ENCODE measurements around the gene SLCO2A1. TPM values are rescaled to one million over a fixed set of nuclear protein-coding genes. Genes with fewer than 3 reads are reported as not detected.

Gene SLCO2A1
- total RNA-seq, 4 donors from 2014 or later = 7.8 to 12.0 (median 11.1) TPM

DNA sequence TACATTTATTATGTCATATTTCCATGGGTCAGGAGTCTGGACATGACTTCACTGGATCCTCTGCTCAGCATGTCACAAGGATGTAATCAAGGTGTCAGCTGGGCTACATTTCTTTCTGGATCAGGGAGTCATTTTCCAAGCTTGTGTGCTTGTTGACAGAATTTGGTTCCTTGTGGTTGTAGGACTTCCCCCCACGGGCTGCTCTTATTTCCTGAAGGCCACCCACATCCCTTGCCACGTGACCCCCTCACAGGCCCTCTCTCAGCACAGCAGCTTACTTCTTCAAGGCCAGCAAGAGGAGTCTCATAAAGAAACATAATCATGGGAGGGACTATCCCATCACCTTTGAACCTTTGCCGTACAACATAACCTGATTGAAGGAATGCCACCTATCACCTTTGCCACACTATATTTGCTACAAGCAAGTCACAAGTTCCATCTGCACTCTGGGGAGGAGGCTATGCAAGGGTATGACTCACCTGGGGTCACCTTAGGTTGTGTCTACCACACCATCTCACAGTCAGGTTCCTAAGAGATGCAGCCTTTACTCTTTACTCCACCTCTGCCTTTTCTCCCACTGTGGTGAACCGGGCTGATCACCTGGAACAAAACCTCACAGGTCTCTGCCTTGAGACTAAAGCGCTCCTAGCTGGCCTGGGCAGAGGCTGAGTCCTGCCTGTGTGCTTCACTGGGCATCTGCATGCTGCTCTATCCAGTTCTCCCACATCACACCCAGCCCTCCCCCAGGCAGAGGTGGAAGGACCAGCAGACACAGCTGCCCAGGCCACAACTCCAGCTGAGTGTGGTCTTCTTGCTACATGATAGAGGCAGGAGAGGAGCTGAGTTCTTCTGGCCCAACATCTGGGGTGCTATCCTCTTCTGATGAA, 147.5 kb downstream of the SLCO2A1 start:
- no peaks in the 10 kb centered on the region for H3K36me3 ChIP-seq
- 86% methylated on average over 1 of the region's 5 CpGs; no CpG with 5 or more reads in 1 of the 2 donors for WGBS, 2 donors (ENCODE audit: low coverage in 1 of 2)
- TF ChIP-seq POLR2AphosphoS5 (IDR thresholded peaks at IDR 0.05) (no peak), POLR2A (IDR thresholded peaks at IDR 0.05) (no peak), EP300 (IDR thresholded peaks at IDR 0.05) (no peak)
- TF ChIP-seq, protein P1, sequence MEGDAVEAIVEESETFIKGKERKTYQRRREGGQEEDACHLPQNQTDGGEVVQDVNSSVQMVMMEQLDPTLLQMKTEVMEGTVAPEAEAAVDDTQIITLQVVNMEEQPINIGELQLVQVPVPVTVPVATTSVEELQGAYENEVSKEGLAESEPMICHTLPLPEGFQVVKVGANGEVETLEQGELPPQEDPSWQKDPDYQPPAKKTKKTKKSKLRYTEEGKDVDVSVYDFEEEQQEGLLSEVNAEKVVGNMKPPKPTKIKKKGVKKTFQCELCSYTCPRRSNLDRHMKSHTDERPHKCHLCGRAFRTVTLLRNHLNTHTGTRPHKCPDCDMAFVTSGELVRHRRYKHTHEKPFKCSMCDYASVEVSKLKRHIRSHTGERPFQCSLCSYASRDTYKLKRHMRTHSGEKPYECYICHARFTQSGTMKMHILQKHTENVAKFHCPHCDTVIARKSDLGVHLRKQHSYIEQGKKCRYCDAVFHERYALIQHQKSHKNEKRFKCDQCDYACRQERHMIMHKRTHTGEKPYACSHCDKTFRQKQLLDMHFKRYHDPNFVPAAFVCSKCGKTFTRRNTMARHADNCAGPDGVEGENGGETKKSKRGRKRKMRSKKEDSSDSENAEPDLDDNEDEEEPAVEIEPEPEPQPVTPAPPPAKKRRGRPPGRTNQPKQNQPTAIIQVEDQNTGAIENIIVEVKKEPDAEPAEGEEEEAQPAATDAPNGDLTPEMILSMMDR (IDR thresholded peaks at IDR 0.05) = no peak
- no peak for ATAC-seq
- no peak overlapping the region for H3K27ac ChIP-seq
- H3K4me1 ChIP-seq = peaks cover 0 to 17% (median 0%) of the 10 kb centered on the region in 3 donors
- H3K27me3 ChIP-seq = no peaks in the 10 kb centered on the region
- no peak overlapping the region for H3K4me3 ChIP-seq
- H3K9me3 ChIP-seq = peaks cover 0 to 19% (median 0%) of the 10 kb centered on the region in 3 donors

DNA sequence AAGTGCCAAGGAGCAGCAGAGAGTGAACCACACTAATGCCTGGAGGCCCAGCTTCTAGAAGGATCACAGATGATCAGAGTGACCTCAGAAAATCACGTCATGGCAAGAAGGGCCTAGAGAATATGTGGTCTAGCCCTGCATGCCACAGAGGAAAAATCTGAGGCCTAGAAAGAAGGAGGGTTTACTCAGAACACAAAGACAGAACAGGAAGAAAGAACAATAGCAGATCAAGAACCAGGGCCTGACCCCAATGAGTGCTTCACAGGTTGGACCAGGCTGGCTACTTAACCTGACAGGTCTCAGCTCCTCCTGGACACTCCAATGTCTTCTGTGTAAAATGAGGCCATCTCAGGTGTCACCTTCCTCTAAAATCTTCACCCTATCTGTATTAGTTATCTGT, 148.2 kb downstream of the SLCO2A1 start:
- Histone ChIP-seq H3K4me1 (peaks cover 0 to 17% (median 0%) of the 10 kb centered on the region in 3 donors), H3K9me3 (peaks cover 0 to 19% (median 0%) of the 10 kb centered on the region in 3 donors), H3K36me3 (no peaks in the 10 kb centered on the region), H3K27ac (no peak overlapping the region), H3K27me3 (no peaks in the 10 kb centered on the region), H3K4me3 (no peak overlapping the region)
- 100% methylated on average over 1 of the region's 1 CpG; no CpG with 5 or more reads in 1 of the 2 donors for WGBS, 2 donors (ENCODE audit: low coverage in 1 of 2)
- no peak for ATAC-seq
- no peak for TF ChIP-seq POLR2AphosphoS5 (IDR thresholded peaks at IDR 0.05)
- no peak for TF ChIP-seq POLR2A (IDR thresholded peaks at IDR 0.05)
- no peak for TF ChIP-seq EP300 (IDR thresholded peaks at IDR 0.05)

DNA sequence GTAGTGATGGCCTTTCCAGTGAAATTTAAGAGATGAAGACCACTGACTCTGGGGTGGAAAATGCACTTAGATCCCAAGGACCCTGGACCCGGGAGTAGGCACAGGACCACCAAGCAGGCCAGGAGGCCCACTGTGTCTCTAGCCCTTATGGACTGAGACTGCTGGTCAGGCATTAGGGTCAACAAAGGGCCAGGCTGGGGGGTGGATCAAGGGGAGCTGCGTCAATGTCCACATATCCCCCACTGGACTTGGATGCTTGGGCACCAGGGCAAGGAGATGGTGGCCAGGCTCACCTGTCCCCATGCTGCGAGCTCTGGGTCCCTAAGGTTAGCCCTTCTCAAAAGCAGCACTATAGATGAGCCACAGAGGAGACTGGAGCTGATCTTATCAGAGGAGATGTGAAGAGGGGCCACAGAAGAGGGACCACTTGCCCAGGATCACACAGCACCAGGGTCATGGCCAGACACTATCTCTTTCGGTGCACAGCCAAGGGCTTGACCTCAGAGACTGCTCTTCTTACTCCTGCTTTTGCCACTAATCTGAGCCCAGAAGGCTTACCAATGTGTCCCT, 148.8 kb downstream of the SLCO2A1 start:
- Histone ChIP-seq H3K36me3 (no peaks in the 10 kb centered on the region), H3K9me3 (peaks cover 0 to 19% (median 0%) of the 10 kb centered on the region in 3 donors), H3K27ac (no peak overlapping the region), H3K27me3 (no peaks in the 10 kb centered on the region), H3K4me3 (no peak overlapping the region), H3K4me1 (peaks cover 0 to 17% (median 0%) of the 10 kb centered on the region in 3 donors)
- 86% methylated on average over 1 of the region's 4 CpGs; no CpG with 5 or more reads in 1 of the 2 donors for WGBS, 2 donors (ENCODE audit: low coverage in 1 of 2)
- ATAC-seq = no peak
- TF ChIP-seq POLR2AphosphoS5 (IDR thresholded peaks at IDR 0.05) = no peak
- TF ChIP-seq, protein P1 (IDR thresholded peaks at IDR 0.05) = no peak
- no peak for TF ChIP-seq POLR2A (IDR thresholded peaks at IDR 0.05)
- no peak for TF ChIP-seq EP300 (IDR thresholded peaks at IDR 0.05)

DNA sequence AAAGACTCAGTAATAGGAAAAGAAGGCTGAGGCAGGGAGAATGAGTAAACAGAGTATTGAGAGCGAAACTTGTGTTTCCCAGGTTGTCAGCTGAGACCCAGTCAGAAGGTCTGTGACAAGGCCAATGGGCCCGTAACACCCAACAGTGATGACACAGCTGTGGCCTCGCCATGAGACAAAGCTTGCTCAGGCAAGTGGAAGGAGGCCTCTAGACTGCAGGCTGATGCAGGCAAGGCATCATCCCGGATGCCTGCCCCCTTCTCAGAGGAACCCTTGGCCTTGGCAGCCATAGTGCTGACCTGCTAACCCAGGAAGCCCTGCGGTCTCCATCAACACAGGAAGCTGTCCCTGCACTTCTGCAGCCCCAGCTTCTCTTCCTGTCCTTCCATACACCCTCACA, 149.4 kb downstream of the SLCO2A1 start:
- Histone ChIP-seq H3K27me3 (no peaks in the 10 kb centered on the region), H3K9me3 (peaks cover 0 to 19% (median 0%) of the 10 kb centered on the region in 3 donors), H3K4me3 (no peak overlapping the region), H3K4me1 (peaks cover 0 to 17% (median 0%) of the 10 kb centered on the region in 3 donors), H3K27ac (no peak overlapping the region), H3K36me3 (no peaks in the 10 kb centered on the region)
- TF ChIP-seq, protein P1 (IDR thresholded peaks at IDR 0.05) = no peak
- TF ChIP-seq POLR2AphosphoS5 (IDR thresholded peaks at IDR 0.05) (no peak), EP300 (IDR thresholded peaks at IDR 0.05) (no peak), POLR2A (IDR thresholded peaks at IDR 0.05) (no peak)
- WGBS, 2 donors (ENCODE audit: low coverage in 1 of 2) = 85 to 96% methylated on average over 3 to 4 of the region's 5 CpGs
- no peak for ATAC-seq

DNA sequence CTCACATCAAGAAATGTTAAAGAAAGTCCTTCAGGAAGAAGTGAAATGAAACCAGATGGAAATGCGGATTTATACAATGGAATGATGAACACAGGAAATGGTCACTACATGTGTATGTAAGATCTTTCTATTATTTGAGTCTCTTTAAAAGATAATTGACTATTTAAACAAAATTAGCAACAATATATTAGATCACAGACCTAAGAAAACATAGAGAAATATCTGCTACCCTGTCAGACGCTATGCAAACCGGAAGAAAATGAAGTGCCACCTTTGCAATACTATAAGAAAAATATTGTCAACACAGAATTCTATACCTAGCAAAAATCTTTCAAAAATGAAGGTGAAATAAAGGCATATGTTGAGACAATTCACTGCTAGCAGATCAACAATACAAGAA, 151.2 kb downstream of the SLCO2A1 start:
- Histone ChIP-seq H3K4me1 (peaks cover 0 to 12% (median 0%) of the 10 kb centered on the region in 3 donors), H3K27ac (no peak overlapping the region), H3K9me3 (peaks cover 0 to 19% (median 0%) of the 10 kb centered on the region in 3 donors), H3K36me3 (no peaks in the 10 kb centered on the region), H3K4me3 (no peak overlapping the region), H3K27me3 (no peaks in the 10 kb centered on the region)
- WGBS, 2 donors (ENCODE audit: low coverage in 1 of 2) = 83 to 91% methylated on average over 3 of the region's 3 CpGs
- TF ChIP-seq POLR2AphosphoS5 (IDR thresholded peaks at IDR 0.05) = no peak
- no peak for TF ChIP-seq EP300 (IDR thresholded peaks at IDR 0.05)
- TF ChIP-seq, protein P1 (IDR thresholded peaks at IDR 0.05) = no peak
- no peak for ATAC-seq

All from gastroesophageal sphincter (tissue), 4 donors.